ENCODE results near the gene BCAN.
"Not testable (repeated sequence)": the region's sequence is repeated elsewhere in the genome, so short reads cannot be mapped to it uniquely, and the experiment has no call there.

BCAN gene

DNA sequence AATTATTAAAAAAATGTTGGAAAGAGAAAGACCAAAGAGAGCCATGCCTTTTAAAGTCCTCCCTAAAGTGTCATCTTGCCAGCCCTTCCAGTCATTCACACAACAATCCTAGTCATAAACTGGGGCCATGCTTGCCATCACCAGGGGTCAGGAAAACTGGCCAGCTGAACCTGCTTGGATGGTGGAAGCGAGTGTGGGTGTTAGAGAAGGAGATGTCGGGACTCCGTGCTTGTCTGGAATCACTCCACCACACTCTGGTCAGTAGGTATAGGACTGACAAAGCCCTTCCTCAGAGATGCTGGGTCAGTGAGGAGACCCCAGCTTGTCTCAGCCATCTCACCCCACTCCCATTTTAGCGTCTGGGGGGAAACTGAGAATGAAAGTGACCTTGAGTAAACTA lies 26.0 kb upstream of the BCAN start:
- no peak for DNase-seq (ENCODE audit: low read depth in 3 of 3)

DNA sequence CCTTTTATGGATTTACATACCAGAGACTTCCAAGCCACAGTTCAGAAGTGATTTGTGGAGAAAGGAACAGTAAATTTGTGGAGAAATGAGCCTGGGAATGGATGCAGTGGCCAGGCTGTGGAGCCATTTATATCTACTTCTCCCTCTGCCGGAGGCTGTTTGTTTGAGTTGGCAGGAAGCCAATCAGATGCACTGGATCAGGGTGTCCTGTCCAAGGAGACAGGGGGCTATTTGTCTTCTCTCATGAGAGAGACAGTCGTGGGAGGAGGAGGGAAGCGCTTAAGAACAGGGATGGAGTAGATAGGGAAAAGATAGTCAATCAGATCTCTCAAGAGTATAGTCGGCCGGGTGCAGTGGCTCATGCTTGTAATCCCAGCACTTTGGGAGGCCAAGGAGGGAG lies 25.5 kb upstream of the BCAN start:
- no peak for DNase-seq (ENCODE audit: low read depth in 3 of 3)

DNA sequence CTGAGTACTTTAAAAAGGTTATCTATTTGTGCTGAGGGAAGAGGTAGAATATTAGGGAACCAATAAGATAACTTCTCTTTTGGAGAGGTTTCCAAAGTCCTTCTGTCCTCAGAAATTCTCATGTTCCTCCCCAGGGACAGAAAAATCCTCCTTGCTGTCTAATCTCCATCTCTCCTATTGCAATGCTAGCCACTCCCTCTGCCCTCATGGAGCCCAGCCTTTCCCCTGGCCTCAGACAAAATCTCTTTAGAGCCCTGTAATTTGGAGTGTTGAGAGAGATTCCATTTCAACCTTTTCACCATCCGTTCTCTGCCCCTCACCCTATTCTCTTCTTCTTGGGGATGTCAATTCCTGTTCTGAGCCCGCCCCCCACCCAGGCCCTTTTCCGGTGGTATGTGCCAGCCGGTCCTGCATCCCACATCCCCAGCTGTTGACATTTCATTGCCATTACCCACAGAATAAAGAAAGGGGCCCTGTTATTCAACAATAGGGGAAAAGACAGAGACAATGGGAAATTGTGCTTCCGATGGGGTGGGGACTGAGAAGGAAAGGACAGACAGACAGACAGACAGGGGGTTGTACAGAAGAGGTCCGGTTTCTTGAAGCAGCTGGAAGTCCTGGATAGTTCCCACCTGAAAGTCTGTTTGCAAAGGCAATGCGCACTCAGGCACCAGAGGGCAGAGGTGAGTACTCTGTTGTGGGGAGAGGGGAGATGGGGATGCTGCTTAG lies 22.9 kb upstream of the BCAN start, which contains the start of gene HAPLN2:
TSS of gene HAPLN2 (plus strand) at position 563 of the 729 bp plus-strand sequence. CDS start 4,076 bp downstream, outside the sequence.
- DNase-seq (ENCODE audit: low read depth in 3 of 3), result no peak

DNA sequence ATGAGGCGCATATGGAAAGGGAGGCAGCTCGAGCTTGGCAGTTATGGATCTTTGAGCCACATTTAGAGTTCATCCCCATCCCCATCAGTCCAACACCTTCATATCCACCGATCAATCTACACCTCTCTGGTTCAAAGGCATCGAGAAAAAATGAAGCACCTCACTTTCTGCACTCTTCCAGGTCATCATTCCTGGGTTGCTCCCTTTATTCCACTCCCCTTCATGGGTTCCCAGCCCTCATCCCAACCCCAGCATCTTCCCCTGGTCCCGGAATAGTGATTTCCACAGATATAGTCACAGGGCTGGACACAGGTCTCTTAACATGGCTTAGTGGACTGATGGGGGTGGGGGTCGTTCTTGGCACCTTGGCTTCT lies 22.3 kb upstream of the BCAN start:
- no peak for DNase-seq (ENCODE audit: low read depth in 3 of 3)

DNA sequence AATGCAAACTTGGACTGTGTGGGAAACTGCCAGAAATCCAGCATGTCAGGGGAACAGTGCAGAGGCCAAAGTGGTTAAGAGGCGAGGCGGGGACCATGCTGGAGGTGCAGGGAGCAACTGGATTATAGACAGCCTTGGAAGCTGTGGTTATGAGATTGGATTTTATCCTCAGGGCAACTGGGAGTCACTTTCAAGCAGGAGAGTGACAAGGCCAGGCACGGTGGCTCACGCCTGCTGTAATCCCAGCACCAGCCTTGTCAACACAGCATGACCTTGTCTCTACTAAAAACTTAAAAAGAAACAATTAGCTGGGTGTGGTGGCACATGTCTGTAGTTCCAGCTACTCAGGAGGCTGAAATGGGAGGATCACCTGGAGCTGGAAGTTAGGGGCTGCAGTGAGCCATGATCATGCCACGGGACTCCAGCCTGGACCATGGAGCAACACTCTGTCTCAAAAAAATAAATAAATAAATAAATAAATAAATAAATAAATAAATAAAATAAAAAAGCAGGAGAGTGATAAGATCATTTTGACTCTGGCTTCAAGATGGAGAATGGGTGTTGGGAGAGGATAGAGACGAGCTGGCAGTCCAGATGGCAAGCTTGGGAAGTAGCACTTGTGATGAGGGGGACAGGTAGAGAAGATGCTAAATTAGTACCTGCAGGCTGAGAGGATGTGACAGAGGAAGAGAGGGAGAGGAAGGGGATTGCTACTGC lies 19.2 kb upstream of the BCAN start:
- no peak for DNase-seq (ENCODE audit: low read depth in 3 of 3)

DNA sequence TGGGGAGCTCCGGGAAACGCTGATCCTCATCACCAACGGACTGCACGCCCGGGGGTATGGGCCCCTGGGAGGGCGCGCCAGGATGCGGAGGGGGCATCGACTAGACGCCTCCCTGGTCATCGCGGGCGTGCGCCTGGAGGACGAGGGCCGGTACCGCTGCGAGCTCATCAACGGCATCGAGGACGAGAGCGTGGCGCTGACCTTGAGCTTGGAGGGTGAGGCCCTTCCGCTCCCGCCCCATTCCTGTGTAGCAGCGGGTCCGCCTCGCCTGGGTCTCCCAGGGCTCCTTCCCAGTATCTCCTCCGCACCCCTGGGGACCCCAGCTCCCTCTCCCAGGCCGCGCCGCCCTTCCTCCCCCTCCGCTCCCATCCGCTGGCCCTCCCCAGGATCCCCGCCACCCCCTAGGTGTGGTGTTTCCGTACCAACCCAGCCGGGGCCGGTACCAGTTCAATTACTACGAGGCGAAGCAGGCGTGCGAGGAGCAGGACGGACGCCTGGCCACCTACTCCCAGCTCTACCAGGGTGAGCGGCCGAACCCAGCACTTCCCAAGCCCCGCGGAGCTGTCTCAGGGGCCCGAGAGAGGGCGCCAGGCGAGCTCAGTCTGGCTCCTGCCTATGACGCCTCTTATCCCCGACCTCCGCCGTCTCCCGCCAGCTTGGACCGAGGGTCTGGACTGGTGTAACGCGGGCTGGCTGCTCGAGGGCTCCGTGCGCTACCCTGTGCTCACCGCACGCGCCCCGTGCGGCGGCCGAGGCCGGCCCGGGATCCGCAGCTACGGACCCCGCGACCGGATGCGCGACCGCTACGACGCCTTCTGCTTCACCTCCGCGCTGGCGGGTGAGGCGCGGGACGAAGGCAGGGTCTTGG lies 17.7 kb upstream of the BCAN start:
- DNase-seq (ENCODE audit: low read depth in 3 of 3), result no peak

DNA sequence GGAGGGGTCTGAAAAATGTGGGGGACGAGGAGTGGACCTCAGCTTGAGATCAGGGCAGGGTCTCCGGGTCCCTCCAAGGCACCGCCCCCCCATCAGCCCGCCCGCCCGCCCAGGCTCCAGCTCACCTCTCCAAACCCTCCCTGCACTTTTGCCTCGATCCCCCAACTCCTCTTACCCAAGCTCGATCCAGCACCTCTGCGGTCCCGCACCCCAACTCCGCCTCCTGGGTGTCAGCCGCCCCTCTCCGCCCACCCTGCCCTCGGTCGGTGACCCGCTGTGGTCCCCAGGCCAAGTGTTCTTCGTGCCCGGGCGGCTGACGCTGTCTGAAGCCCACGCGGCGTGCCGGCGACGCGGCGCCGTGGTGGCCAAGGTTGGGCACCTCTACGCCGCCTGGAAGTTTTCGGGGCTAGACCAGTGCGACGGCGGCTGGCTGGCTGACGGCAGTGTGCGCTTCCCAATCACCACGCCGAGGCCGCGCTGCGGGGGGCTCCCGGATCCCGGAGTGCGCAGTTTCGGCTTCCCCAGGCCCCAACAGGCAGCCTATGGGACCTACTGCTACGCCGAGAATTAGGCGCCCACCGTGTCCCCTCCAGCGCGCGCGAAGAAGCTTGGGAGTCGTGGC lies 17.0 kb upstream of the BCAN start:
- DNase-seq (ENCODE audit: low read depth in 3 of 3), result no peak

DNA sequence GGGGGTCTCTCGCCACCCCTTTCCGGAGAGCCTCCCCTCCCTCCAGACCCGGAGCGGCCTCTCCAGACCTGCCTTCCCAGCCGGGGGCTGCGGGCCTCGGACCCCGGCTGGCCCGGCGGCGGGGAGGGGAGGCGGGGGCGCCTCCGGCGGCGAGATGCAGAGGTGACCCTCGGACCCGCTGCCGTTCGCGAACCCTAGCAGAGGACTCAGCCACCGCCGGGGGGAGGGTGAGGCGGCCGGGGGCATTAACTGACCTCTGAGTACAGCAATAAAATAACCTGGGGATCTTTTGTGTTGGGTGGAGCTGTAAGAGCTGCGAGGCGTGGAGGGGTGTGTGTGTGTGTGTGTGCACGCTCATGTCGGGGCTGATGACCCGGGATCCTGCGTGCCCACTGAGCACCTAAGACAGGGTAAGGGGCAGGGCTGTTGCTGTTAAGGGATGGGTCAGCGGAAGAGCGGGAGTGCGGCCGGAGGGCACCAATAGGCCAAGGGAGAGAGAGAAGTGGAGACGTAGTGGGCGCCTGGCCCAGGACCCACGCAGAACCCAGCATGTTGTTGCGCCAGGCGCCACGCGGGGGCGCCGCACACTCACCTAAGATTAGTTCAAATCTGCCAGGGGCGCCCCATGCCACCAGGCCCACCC lies 16.4 kb upstream of the BCAN start:
- peak; percentile 48 to 55 (median 51) for DNase-seq (ENCODE audit: low read depth in 3 of 3)

DNA sequence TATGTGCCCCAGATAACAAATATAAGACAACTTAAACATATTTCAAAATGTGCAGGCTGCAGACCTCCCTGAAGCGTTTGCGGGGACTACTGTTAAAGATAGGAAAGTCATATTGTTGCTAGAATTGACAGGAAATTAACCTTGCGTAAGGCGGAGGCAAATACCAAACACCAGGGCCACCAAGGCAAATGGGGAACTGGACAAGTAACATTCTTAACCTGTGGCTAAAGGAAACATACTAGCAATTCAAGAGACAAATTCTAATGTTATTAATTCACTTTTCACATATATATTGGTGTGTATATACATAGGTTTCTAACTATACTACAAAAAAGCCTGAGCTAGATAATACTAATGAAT lies 15.9 kb upstream of the BCAN start:
- DNase-seq (ENCODE audit: low read depth in 3 of 3), result no peak

DNA sequence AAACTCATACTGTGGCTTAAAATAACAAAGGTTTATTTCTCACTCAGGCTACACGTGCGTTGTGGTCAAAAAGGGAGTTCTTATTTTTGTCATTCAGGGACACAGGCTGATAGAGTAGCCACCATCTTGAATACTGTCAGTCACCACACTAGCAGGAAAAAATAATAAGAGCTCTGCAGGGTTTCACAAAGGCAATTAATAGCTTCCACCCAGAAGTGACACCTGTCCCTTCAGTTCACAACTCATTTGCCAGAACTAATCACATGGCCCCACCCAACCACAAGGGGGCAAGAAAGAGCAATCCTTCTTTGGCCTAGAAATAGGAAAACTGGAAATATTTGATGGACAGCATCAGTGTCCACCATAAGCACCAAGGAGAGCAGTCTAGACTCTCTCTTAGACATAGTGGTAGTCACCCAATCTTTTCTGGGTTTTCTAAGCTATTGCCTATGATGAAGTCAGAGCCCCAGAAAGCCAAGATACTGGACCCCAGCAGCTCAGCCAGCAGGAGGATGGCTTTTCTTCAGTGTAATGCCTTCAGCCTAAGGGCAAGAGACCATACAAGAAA lies 14.5 kb upstream of the BCAN start:
- no peak for DNase-seq (ENCODE audit: low read depth in 3 of 3)

DNA sequence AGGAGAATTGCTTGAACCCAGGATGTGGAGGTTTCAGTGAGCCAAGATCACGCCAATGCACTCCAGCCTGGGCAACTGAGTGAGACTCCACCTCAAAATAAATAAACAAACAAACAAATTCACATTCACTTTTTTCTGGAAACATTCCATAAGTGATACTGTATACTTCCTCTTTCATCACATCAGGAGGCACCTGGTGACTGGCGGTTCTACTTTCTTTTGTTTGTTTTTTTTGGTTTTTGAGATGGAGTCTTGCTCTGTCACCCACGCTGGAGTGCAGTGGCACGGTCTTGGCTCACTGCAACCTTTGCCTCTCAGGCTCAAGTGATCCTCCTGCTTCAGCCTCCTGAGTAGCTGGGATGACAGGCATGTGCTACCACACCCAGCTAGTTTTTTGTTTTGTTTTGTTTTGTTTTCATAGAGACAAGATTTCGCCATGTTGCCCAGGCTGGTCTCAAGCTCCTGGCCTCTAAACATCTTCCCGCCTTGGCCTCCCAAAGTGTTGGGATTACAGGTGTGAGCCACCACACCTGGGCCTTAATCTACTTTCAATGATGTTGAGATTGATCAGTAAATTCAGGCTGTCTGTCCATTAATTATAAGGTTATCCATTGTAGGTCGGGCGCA lies 12.0 kb upstream of the BCAN start:
- no peak for DNase-seq (ENCODE audit: low read depth in 3 of 3)

DNA sequence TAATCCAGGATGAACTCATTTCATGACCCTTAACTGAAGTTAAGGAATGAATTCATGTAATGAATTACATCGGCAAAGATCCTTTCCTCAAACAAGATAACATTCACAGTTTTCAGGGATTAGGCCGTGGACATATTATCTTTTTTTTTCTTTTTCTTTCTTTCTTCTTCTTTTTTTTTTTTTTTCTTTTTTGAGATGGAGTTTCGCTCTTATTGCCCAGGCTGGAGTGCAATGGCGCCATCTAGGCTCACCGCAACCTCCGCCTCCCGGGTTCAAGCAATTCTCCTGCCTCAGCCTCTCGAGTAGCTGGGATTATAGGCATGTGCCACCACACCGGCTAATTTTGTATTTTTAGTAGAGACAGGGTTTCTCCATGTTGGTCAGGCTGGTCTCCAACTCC lies 10.8 kb upstream of the BCAN start:
- DNase-seq (ENCODE audit: low read depth in 3 of 3), result not testable (repeated sequence)

DNA sequence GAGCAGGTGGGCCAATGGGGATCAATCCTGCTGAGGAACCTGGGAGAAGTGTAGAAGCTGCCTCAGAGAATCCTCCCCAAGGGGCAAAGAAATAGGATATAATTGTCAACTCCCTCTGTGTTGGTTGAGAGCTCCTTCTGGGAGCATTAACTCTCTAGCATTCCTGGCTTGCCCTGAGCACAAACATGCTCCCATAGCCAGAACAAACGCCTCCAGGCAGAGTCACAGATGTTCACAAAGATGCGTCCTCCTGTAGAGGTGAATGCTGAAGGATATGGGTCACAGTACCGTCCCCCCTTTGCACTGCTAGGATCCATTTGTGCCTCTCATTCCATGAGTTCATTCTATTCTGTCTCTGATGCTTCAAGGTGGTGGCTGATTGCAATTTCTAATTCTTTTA lies 9.6 kb upstream of the BCAN start:
- DNase-seq (ENCODE audit: low read depth in 3 of 3), result no peak

DNA sequence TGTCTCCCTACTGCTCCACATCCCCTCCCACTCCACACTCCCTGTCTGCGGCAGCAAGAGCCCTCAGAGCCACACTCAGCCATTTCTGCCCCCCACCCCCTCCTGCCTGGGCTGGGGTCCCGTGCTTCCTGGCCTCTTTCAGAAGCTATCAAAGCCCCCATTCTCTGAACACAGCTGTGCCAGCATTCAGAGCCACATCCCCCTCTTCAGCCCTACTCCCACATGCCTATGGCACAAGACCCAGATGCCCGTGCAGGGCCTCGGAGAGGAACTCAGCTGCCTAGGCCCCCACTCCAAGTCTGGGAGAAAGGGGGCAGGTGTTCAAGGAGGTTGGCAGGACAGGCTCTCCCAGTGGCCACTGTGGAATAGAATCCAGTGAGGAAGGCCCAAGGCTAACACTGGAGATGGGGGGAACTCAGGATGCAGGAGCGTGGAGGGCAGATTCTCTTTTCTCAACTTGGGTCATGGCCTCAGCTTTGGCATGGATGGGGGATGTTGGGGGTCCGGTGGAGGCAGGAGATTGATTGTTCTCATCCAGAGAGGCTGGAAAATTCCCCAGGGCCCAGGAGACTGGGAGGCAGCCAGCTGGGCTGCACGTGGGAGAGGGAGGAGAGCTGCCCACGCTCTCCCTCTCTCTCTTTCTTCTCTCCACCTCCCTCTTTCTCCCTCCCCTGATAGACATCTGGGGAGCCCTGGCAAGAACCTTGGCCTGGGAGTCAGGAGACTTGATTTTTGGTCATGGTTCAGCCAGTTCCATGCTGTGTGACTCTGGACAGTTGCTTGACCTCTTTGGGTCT lies 3.5 kb upstream of the BCAN start:
- DNase-seq (ENCODE audit: low read depth in 3 of 3), result no peak

DNA sequence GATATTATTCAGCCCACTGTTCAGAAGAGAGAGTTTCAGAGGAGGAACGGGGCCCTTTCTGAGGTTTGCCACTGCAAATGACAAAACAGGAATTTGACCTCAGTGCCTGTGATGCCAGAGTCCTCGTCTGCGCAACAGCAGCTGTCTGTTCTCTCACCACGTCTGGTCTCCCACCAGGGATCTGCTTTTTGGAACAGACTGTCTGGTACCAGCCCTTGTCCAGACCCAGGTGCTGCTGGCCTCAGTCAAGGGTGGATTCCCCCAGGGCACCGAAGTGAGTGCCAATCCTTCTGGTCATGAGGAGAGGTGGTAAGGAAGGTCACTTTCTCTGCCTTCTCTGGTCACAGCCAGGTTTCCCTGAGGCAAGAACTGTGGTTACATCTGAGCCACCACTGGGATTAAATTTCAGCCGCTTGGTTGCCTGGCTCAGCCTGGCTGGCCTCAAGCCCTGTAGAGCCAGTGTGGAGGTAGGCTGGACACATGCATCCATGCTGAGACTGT lies 2.3 kb upstream of the BCAN start:
- no peak for DNase-seq (ENCODE audit: low read depth in 3 of 3)

DNA sequence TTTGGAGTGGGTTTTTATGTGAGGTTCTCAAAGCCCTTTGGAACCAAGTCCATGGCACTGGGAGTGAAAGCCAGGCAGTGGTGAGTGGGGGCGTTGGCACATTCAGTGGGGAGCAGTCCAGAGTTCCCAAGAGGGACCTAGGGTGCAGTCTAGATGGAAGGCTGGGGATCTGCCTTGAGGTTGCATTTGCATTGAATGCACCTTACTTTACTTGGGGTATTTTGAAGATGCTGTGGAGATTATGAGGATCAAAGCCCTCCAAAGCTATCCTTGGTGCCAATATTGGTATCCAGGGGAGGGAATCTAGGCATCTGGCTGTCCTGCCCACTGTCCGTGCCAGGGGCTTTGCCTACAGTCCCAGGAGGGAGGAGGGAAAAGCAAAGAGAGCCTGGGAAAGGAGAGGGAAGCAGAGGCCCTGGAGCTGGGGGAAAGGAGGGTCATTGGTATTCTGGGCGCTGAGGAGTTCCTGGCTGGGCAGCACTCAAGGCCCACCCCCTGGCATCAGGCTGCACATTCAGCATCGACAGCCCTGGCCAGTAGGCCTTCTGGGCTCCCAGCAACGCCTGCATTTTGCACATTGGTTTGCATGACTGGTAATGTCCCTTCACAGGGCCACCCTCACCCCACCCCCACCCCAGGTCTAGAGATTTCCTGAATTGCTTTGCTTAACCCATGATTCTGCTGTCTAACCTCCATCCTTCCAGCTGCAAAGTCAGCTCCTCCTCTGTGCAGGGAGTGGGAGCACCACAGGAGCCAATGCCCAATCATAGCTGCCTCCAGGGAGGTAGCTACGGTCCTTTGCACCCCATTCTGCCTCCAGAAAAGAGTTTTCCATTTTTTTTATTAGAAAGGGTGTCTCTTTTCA lies 843 bp upstream of the BCAN start:
- DNase-seq (ENCODE audit: low read depth in 3 of 3), result no peak

DNA sequence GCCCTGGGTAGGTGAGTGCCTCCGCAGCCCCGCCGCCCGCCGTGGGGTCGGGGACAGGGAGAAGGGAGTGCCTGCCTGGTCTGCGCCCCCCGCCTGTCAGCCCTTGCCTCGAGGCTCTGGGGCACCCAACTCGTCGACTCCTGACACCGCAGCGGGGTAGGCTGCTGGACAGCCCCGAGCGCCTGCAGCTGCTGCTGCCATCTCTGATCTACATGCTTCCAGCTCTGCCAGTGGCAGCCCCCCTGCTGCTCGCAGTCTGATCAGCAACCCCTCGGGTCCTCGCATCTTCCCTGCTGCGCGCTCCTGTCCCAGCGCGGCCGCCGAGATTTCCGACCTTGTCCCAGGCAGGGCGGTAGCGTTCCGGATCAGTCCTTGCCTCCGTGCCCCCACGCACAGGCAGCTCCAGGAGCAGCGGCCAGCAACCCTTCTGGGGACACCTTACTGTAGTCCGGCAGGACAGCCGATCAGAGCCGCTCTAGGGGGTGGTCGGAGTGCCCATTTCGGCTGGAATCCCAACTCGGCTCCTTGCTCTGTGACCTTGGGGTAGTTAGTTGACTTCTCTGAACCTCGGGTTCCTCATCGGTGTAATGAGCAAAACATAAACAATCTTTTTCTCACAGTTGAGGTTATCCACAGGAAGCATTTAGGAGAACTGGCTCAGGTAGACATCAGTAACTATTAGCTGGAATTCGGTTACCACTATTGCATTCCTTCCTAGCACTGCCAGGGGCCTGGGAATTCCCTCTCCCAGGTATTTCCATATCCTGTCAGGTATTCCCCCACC lies 540 bp downstream of the BCAN start:
- no peak for DNase-seq (ENCODE audit: low read depth in 3 of 3)

Data from stimulated activated CD4-positive, alpha-beta T cell treated with anti-CD3 and anti-CD28 coated beads, TNF-alpha, amount 100 ng/mL, for 4 hours (primary cell).